Omental fat pad (tissue), 4 donors: ENCODE results near the gene CCNY. TPM values are rescaled to one million over a fixed set of nuclear protein-coding genes. Genes with fewer than 3 reads are reported as not detected.
"Not testable (repeated sequence)": the region's sequence is repeated elsewhere in the genome, so short reads cannot be mapped to it uniquely, and the experiment has no call there.

ENCODE experiments used
- ATAC-seq: fragments of 150-250 bp; one replicate; pipeline ENCODE4 v1.9.1; 2016; ENCODE audit warnings: mild to moderate bottlenecking, moderate library complexity; ENCODE audit not compliant: low FRiP score
- DNase-seq: peaks from one replicate; pipeline ENCODE4 v3.0.0-alpha.2; 2019; ENCODE audit warnings: low spot score
- total RNA-seq, 4 donors: library from RNA; depleted of rRNA; stranded (reverse); fragments of >200 nt; gene quantifications; one replicate each; pipeline ENCODE4 v1.1.0, GENCODE V29; 2016
- TF ChIP-seq, protein P1 (sequence below), 3 donors: fragments of 450-650 bp; IDR thresholded peaks; one replicate each; pipeline ENCODE4 v1.5.1; 2016 to 2017; ENCODE audit warnings: antibody characterized with exemption in 3 of 3, mild to moderate bottlenecking in 3 of 3, moderate library complexity in 2 of 3

The CCNY gene
- total RNA-seq, 4 donors from 2014 or later, result 38.6 to 49.5 (median 47.2) TPM

DNA sequence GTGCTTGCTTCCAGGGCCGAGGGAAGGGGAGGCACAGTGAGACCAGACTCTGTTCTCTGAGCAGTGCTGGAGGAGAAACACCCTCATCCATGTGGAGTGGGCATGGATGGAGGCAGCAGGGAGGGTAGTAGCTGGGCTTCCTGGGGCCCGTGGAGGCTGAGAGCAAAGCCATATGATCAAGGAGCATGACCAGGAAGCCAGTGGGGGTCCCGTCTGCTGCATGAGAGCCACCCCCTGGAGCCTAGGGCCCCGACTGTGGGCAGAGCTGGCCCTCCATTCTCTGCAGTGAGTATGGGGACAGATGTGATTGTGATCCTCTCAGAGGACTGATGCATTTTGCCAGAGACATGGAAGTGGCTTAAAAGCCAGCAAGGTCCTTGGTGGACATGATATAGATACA lies 61.6 kb downstream of the CCNY start:
- TF ChIP-seq, protein P1, sequence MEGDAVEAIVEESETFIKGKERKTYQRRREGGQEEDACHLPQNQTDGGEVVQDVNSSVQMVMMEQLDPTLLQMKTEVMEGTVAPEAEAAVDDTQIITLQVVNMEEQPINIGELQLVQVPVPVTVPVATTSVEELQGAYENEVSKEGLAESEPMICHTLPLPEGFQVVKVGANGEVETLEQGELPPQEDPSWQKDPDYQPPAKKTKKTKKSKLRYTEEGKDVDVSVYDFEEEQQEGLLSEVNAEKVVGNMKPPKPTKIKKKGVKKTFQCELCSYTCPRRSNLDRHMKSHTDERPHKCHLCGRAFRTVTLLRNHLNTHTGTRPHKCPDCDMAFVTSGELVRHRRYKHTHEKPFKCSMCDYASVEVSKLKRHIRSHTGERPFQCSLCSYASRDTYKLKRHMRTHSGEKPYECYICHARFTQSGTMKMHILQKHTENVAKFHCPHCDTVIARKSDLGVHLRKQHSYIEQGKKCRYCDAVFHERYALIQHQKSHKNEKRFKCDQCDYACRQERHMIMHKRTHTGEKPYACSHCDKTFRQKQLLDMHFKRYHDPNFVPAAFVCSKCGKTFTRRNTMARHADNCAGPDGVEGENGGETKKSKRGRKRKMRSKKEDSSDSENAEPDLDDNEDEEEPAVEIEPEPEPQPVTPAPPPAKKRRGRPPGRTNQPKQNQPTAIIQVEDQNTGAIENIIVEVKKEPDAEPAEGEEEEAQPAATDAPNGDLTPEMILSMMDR (IDR thresholded peaks at IDR 0.05), result no peak
- ATAC-seq (no peak), DNase-seq (no peak)

DNA sequence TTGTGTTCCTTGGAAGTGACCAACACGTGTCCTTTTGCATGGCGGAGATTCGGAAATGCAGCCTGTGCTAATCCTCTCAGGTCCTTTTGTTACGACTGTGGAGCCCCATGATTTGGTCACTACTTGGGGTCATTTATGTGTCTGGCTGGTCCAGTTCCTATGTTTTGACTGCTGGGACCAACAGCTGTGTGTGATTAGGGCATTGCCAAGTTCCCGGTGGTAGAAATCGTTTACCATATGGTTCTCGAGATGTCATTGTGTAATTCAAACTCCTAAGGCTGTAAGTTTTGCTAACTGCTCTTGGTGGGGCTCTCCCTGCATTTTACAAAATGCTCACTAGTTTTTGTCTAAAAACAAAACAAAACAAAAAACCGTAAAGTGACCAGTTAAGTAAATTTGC lies 62.0 kb downstream of the CCNY start:
- TF ChIP-seq, protein P1 (IDR thresholded peaks at IDR 0.05), result no peak
- no peak for ATAC-seq

DNA sequence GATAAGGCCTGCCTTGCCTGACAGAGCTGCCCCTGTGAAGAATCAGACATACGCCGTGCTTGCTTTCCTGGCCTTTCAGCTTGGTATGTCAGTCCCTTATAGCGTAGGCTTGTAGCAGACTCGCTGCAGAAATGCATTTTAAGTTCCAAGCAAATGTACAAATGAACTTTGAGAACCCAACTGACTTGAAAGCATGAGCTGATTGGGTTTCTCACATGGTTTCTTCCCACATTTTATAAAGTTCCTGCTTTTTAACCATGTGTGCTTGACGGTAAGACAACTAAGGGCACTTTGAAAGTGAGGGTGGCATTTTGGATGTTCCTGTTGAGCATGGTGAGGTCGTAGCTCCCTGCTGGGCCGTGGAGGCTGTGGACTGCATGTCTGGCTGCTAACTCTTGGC lies 62.6 kb downstream of the CCNY start:
- no peak for ATAC-seq
- DNase-seq, result no peak

More for the DNA sequence above, 62.0 kb downstream of the CCNY start:
- DNase-seq, result no peak

DNA sequence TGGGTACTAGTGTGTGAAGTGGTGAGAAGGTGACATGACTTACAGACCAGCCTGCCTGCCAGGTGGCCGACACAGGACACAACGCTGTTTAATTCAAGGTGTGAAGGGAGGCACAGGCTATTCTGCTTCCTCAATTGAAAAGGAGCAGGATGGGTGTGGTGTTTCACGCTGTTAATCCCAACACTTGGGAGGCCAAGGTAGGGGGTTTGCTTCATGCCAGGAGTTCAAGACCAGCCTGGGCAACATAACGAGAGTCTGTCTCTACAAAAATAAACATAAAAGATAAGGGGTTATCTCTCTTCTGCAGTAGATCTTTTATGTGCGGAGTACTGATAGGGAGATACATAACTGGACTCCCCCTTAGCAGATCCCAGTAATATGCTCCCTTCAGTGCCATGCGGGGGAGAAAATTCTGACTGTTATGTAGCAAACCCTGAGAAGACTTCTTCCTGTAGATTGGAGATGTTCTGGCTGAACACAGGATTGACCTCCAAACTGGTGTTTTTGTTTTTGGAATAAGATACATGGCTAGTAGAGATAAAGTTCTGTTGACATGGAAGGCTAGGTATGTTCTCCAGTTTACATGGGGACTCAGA lies 63.2 kb downstream of the CCNY start:
- DNase-seq, result no peak
- ATAC-seq, result no peak
- TF ChIP-seq, protein P1 (IDR thresholded peaks at IDR 0.05), result no peak

More for the DNA sequence above, 62.6 kb downstream of the CCNY start:
- TF ChIP-seq, protein P1 (IDR thresholded peaks at IDR 0.05), result no peak

DNA sequence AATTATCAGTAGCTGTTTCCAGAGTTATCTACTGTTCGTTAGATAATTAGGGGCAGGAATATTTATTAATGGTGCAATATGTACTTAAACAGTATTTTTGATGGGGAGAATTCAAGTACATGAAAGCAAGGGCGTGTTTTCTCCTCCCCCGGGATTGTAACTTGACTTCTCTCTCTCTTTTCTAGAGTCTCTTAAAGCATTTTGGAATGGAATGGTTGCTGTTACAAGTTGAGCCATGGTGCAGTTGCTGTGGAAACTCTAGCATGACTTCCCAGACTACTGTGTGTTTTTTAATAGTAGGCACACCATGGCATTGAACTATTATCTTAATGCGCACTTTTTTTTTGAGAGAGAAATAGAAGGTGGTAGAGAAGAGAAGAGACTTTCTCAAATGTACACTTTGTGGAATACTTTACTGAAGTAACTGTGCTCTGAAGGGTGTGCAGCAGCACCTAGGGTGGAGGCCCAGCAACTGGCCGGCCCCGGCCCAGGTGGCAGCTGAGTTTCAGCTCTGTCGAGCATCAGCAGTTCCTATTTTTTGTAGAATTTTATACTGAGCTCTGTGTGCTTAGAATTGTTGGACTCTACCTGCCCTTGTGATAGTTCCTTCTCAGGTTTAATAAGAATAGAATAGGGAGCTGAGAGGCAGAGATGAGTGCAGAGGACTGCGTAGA lies 64.4 kb downstream of the CCNY start:
- ATAC-seq, result peak; percentile 58
- DNase-seq, result no peak
- TF ChIP-seq, protein P1 (IDR thresholded peaks at IDR 0.05), result no peak

DNA sequence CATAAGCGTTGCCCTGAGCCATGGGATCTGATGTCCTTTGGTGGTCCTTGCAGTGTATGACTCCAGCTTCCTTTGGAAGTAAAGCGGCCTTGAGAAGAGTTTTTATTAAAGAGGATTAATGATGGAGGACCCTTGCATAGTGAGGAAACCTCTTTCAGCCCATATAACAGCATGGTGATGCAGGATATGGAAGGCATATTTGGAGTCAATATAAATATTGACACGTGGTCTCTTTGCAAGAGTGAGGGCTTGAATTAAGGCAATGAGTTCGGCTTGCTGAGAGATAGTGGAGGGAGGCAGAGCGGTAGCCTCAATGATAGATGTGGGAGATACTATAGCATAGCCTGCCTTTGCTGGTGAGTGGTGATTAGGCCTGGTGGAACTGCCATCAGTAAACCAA lies 67.2 kb downstream of the CCNY start:
- not testable (repeated sequence) for ATAC-seq, DNase-seq

DNA sequence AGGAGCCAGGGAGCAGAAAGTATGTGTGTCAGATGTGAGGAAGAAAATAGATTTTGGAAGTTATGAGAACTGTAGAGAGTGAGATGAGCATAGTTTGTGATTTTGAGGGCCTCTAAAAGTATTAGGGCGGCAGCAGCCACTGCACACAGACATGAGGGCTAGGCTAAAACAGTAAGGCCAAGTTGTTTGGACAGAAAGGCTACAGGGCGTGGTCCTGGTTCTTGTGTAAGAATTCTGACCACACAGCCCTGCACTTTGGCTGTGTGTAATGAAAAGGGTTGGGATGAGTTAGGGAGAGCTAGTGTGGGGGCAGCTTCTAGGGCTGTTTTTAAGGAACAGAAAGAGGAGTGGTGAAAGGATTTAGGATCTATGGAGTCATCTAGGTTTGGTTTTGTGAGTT lies 67.8 kb downstream of the CCNY start:
- DNase-seq, result not testable (repeated sequence)

DNA sequence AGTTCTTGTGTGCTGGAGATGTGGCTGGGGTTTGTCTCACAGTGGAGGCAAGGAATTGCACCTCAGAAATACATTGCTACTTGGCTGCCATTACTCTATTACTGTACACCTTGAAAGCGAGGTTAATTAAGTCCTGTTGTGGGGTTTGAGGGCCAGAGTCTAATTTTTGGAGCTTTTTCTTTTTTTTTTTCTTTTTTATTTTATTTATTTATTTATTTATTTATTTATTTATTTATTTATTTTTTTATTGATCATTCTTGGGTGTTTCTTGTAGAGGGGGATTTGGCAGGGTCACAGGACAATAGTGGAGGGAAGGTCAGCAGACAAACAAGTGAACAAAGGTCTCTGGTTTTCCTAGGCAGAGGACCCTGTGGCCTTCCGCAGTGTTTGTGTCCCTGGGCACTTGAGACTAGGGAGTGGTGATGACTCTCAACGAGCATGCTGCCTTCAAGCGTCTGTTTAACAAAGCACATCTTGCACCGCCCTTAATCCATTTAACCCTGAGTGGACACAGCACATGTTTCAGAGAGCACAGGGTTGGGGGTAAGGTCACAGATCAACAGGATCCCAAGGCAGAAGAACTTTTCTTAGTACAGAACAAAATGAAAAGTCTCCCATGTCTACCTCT lies 69.8 kb downstream of the CCNY start:
- ATAC-seq, DNase-seq: not testable (repeated sequence)

More for the DNA sequence above, 67.8 kb downstream of the CCNY start:
- not testable (repeated sequence) for ATAC-seq

DNA sequence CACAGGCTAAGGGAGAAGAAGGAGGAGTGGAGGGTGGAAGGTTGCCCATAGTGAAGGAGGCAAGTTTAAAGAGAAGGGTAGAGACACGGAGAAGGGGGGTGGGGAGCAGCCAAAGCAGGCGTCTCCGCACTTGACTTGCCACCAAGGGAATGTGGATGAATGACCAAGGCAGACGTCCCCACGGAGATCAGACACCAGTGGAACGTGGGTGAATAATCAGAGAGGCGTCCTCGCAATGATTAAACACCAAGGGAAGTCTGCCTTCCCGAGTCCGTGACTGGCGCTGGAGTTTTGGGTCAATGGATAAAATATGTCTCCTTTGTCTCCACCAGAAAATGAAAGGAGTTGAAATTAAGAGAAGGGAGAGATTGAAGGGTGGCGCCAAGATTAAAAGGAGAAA lies 71.4 kb downstream of the CCNY start:
- DNase-seq, ATAC-seq: not testable (repeated sequence)
